Measurements from ENCODE around the gene HS6ST1.
"Not testable (repeated sequence)": the region's sequence is repeated elsewhere in the genome, so short reads cannot be mapped to it uniquely, and the experiment has no call there.

The HS6ST1 gene

GRCh38 chr2:128275498-128276045 lies 43.1 kb downstream of the HS6ST1 start:
- Histone ChIP-seq H3K9me3 (ENCODE audit: control insufficient read depth, low read length) (no peaks in the 10 kb centered on the region), H3K9ac (ENCODE audit: low read length) (no peak overlapping the region), H3K36me3 (ENCODE audit: control insufficient read depth, insufficient read depth, low read length) (no peaks in the 10 kb centered on the region), H3K4me1 (ENCODE audit: control insufficient read depth, insufficient read depth, low read length) (peaks cover 6% of the 10 kb centered on the region), H3K4me3 (ENCODE audit: low read length) (no peak overlapping the region), H3K27me3 (ENCODE audit: control insufficient read depth, insufficient read depth, low read length) (no peaks in the 10 kb centered on the region)

GRCh38 chr2:128274218-128274617 lies 44.5 kb downstream of the HS6ST1 start:
- Histone ChIP-seq H3K4me1 (ENCODE audit: control insufficient read depth, insufficient read depth, low read length) (peaks cover 6% of the 10 kb centered on the region), H3K36me3 (ENCODE audit: control insufficient read depth, insufficient read depth, low read length) (no peaks in the 10 kb centered on the region), H3K9ac (ENCODE audit: low read length) (no peak overlapping the region), H3K27me3 (ENCODE audit: control insufficient read depth, insufficient read depth, low read length) (no peaks in the 10 kb centered on the region), H3K4me3 (ENCODE audit: low read length) (no peak overlapping the region), H3K9me3 (ENCODE audit: control insufficient read depth, low read length) (no peaks in the 10 kb centered on the region)

- Histone ChIP-seq H3K27me3 (ENCODE audit: control insufficient read depth, insufficient read depth, low read length) (no peaks in the 10 kb centered on the region), H3K4me3 (ENCODE audit: low read length) (no peak overlapping the region), H3K9ac (ENCODE audit: low read length) (no peak overlapping the region), H3K36me3 (ENCODE audit: control insufficient read depth, insufficient read depth, low read length) (no peaks in the 10 kb centered on the region), H3K9me3 (ENCODE audit: control insufficient read depth, low read length) (no peaks in the 10 kb centered on the region), H3K4me1 (ENCODE audit: control insufficient read depth, insufficient read depth, low read length) (peaks cover 6% of the 10 kb centered on the region)
Observed at GRCh38 chr2:128273469-128274081, 45.1 kb downstream of the HS6ST1 start.

- H3K4me1 ChIP-seq (ENCODE audit: control insufficient read depth, insufficient read depth, low read length): peaks cover under 1% of the 10 kb centered on the region
Observed at GRCh38 chr2:128272601-128273468, 45.8 kb downstream of the HS6ST1 start.

GRCh38 chr2:128271911-128272600 lies 46.6 kb downstream of the HS6ST1 start:
- H3K9me3 ChIP-seq (ENCODE audit: control insufficient read depth, low read length): no peaks in the 10 kb centered on the region
- H3K27me3 ChIP-seq (ENCODE audit: control insufficient read depth, insufficient read depth, low read length): no peaks in the 10 kb centered on the region
- no peak overlapping the region for H3K4me3 ChIP-seq (ENCODE audit: low read length)
- H3K36me3 ChIP-seq (ENCODE audit: control insufficient read depth, insufficient read depth, low read length): no peaks in the 10 kb centered on the region
- H3K4me1 ChIP-seq (ENCODE audit: control insufficient read depth, insufficient read depth, low read length): no peaks in the 10 kb centered on the region
- H3K9ac ChIP-seq (ENCODE audit: low read length): no peak overlapping the region

More at GRCh38 chr2:128272601-128273468, 45.8 kb downstream of the HS6ST1 start:
- no peaks in the 10 kb centered on the region for H3K36me3 ChIP-seq (ENCODE audit: control insufficient read depth, insufficient read depth, low read length)
- no peak overlapping the region for H3K4me3 ChIP-seq (ENCODE audit: low read length)
- no peak overlapping the region for H3K9ac ChIP-seq (ENCODE audit: low read length)
- no peaks in the 10 kb centered on the region for H3K27me3 ChIP-seq (ENCODE audit: control insufficient read depth, insufficient read depth, low read length)
- no peaks in the 10 kb centered on the region for H3K9me3 ChIP-seq (ENCODE audit: control insufficient read depth, low read length)

- H3K9ac ChIP-seq (ENCODE audit: low read length): no peak overlapping the region
- H3K4me1 ChIP-seq (ENCODE audit: control insufficient read depth, insufficient read depth, low read length): no peaks in the 10 kb centered on the region
- H3K27me3 ChIP-seq (ENCODE audit: control insufficient read depth, insufficient read depth, low read length): no peaks in the 10 kb centered on the region
- no peak overlapping the region for H3K4me3 ChIP-seq (ENCODE audit: low read length)
- H3K36me3 ChIP-seq (ENCODE audit: control insufficient read depth, insufficient read depth, low read length): no peaks in the 10 kb centered on the region
- H3K9me3 ChIP-seq (ENCODE audit: control insufficient read depth, low read length): no peaks in the 10 kb centered on the region
Observed at GRCh38 chr2:128271597-128271910, 47.1 kb downstream of the HS6ST1 start.

GRCh38 chr2:128270672-128271596 lies 47.7 kb downstream of the HS6ST1 start:
- no peaks in the 10 kb centered on the region for H3K27me3 ChIP-seq (ENCODE audit: control insufficient read depth, insufficient read depth, low read length)
- no peak overlapping the region for H3K9ac ChIP-seq (ENCODE audit: low read length)
- H3K36me3 ChIP-seq (ENCODE audit: control insufficient read depth, insufficient read depth, low read length): no peaks in the 10 kb centered on the region
- H3K9me3 ChIP-seq (ENCODE audit: control insufficient read depth, low read length): no peaks in the 10 kb centered on the region
- no peak overlapping the region for H3K4me3 ChIP-seq (ENCODE audit: low read length)
- no peaks in the 10 kb centered on the region for H3K4me1 ChIP-seq (ENCODE audit: control insufficient read depth, insufficient read depth, low read length)

GRCh38 chr2:128269990-128270671 lies 48.5 kb downstream of the HS6ST1 start:
- no peaks in the 10 kb centered on the region for H3K4me1 ChIP-seq (ENCODE audit: control insufficient read depth, insufficient read depth, low read length)
- H3K27me3 ChIP-seq (ENCODE audit: control insufficient read depth, insufficient read depth, low read length): no peaks in the 10 kb centered on the region
- H3K4me3 ChIP-seq (ENCODE audit: low read length): no peak overlapping the region
- H3K36me3 ChIP-seq (ENCODE audit: control insufficient read depth, insufficient read depth, low read length): no peaks in the 10 kb centered on the region
- H3K9me3 ChIP-seq (ENCODE audit: control insufficient read depth, low read length): no peaks in the 10 kb centered on the region
- H3K9ac ChIP-seq (ENCODE audit: low read length): no peak overlapping the region

- Histone ChIP-seq H3K4me1 (ENCODE audit: control insufficient read depth, insufficient read depth, low read length) (no peaks in the 10 kb centered on the region), H3K36me3 (ENCODE audit: control insufficient read depth, insufficient read depth, low read length) (no peaks in the 10 kb centered on the region), H3K9ac (ENCODE audit: low read length) (no peak overlapping the region), H3K4me3 (ENCODE audit: low read length) (no peak overlapping the region), H3K27me3 (ENCODE audit: control insufficient read depth, insufficient read depth, low read length) (no peaks in the 10 kb centered on the region), H3K9me3 (ENCODE audit: control insufficient read depth, low read length) (no peaks in the 10 kb centered on the region)
Observed at GRCh38 chr2:128269063-128269989, 49.3 kb downstream of the HS6ST1 start.

- H3K9me3 ChIP-seq (ENCODE audit: control insufficient read depth, low read length); H3K27me3 ChIP-seq (ENCODE audit: control insufficient read depth, insufficient read depth, low read length); H3K4me1 ChIP-seq (ENCODE audit: control insufficient read depth, insufficient read depth, low read length); H3K9ac ChIP-seq (ENCODE audit: low read length); H3K36me3 ChIP-seq (ENCODE audit: control insufficient read depth, insufficient read depth, low read length); H3K4me3 ChIP-seq (ENCODE audit: low read length): not testable (repeated sequence)
Observed at GRCh38 chr2:128268611-128269010, 50.1 kb downstream of the HS6ST1 start.
